ENCODE measurements around the gene USP7. TPM values are rescaled to one million over a fixed set of nuclear protein-coding genes. Genes with fewer than 3 reads are reported as not detected.
"Not testable (repeated sequence)": the region's sequence is repeated elsewhere in the genome, so short reads cannot be mapped to it uniquely, and the experiment has no call there.

The USP7 gene
- total and polyA plus RNA-seq, 4 donors, result 13.7 to 85.6 (median 37.7) TPM

DNA sequence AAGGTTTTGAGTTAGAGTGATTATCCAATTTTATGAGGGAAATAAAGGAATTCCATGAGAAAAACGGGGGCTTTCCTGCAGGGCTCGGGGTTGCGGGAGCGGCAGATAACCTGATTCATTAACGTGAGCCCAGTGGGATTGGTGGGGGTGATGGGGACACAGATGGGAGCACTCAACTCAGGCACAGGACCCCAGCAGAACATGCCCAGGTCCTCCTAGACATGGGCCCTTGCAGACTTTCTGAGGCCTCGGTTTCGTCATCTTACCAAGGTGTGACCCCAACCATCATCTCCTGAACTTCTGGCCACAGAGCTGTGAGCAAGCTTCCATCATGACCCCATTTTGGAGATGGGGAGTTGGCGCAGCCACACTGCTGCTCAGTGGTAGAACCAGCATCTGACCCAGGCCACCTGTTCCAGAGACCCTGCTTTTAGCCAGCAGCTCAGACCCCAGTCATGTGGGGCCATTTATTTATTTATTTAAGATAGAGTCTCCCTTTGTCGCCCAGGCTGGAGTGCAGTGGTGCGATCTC is 117.2 kb downstream of the USP7 start (continued):
- TF ChIP-seq, protein P1, sequence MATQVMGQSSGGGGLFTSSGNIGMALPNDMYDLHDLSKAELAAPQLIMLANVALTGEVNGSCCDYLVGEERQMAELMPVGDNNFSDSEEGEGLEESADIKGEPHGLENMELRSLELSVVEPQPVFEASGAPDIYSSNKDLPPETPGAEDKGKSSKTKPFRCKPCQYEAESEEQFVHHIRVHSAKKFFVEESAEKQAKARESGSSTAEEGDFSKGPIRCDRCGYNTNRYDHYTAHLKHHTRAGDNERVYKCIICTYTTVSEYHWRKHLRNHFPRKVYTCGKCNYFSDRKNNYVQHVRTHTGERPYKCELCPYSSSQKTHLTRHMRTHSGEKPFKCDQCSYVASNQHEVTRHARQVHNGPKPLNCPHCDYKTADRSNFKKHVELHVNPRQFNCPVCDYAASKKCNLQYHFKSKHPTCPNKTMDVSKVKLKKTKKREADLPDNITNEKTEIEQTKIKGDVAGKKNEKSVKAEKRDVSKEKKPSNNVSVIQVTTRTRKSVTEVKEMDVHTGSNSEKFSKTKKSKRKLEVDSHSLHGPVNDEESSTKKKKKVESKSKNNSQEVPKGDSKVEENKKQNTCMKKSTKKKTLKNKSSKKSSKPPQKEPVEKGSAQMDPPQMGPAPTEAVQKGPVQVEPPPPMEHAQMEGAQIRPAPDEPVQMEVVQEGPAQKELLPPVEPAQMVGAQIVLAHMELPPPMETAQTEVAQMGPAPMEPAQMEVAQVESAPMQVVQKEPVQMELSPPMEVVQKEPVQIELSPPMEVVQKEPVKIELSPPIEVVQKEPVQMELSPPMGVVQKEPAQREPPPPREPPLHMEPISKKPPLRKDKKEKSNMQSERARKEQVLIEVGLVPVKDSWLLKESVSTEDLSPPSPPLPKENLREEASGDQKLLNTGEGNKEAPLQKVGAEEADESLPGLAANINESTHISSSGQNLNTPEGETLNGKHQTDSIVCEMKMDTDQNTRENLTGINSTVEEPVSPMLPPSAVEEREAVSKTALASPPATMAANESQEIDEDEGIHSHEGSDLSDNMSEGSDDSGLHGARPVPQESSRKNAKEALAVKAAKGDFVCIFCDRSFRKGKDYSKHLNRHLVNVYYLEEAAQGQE (IDR thresholded peaks at IDR 0.05), result no peak

DNA sequence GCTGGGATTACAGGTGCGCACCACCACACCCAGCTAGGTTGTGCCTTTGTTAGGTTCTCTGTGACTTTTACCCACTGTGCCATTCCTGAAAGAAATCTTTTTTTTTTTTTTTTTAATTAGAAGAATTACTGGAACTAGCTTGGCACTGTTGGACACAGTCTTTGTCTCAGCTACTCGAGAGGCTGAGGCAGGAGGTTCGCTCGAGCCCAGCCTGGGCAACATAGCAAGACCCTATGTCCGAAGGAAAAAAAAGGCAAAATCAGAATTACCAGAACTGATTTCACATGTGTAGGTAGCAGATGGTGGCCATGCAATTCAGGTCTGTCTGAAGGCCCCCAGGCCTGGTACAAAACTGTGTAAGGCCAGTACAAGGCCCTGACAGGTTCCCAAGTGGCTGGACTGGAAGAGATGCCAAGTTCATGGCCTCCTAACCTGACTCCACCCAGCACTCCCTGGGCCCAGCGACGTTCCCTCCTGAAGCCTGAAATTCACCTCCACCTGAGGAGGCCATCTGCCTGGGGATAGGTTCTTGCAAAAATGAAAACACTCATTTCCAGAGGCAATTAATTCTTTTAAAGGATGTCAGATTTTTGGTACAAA is 117.9 kb downstream of the USP7 start:
- no peak overlapping the region for H3K4me3 ChIP-seq (ENCODE audit: low read depth in 1 of 3, low read length in 3 of 3)
- DNase-seq (ENCODE audit: low spot score), result no peak
- H3K9ac ChIP-seq (ENCODE audit: low read depth in 1 of 2, low read length in 2 of 2), result no peak overlapping the region
- peaks cover 5 to 22% (median 7%) of the 10 kb centered on the region in 4 donors for H3K36me3 ChIP-seq (ENCODE audit: control insufficient read depth in 4 of 4, insufficient read depth in 3 of 4, low read depth in 1 of 4, low read length in 3 of 4)
- H3K9me3 ChIP-seq (ENCODE audit: control insufficient read depth in 4 of 4, low read length in 3 of 4), result no peaks in the 10 kb centered on the region
- H3K27ac ChIP-seq (ENCODE audit: low read depth in 1 of 2, low read length in 2 of 2), result no peak overlapping the region
- TF ChIP-seq FOXA2 (IDR thresholded peaks at IDR 0.05) (no peak), YY1 (IDR thresholded peaks at IDR 0.05) (no peak), TAF1 (conservative IDR thresholded peaks at IDR 0.05) (no peak), HNF4A (conservative IDR thresholded peaks at IDR 0.05) (no peak), NR2F2 (IDR thresholded peaks at IDR 0.05) (no peak), RAD21 (IDR thresholded peaks at IDR 0.05) (no peak), JUND (IDR thresholded peaks at IDR 0.05) (no peak), RXRA (IDR thresholded peaks at IDR 0.05) (no peak), FOXA1 (IDR thresholded peaks at IDR 0.05) (no peak), SP1 (IDR thresholded peaks at IDR 0.05) (no peak), EGR1 (IDR thresholded peaks at IDR 0.05; ENCODE audit: low read depth in 2 of 2) (no peak), GABPA (IDR thresholded peaks at IDR 0.05 in 1 of 2, conservative IDR thresholded peaks at IDR 0.05 in 1 of 2) (no peak), HNF4G (IDR thresholded peaks at IDR 0.05) (no peak)
- TF ChIP-seq, protein P2, sequence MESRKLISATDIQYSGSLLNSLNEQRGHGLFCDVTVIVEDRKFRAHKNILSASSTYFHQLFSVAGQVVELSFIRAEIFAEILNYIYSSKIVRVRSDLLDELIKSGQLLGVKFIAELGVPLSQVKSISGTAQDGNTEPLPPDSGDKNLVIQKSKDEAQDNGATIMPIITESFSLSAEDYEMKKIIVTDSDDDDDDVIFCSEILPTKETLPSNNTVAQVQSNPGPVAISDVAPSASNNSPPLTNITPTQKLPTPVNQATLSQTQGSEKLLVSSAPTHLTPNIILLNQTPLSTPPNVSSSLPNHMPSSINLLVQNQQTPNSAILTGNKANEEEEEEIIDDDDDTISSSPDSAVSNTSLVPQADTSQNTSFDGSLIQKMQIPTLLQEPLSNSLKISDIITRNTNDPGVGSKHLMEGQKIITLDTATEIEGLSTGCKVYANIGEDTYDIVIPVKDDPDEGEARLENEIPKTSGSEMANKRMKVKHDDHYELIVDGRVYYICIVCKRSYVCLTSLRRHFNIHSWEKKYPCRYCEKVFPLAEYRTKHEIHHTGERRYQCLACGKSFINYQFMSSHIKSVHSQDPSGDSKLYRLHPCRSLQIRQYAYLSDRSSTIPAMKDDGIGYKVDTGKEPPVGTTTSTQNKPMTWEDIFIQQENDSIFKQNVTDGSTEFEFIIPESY (IDR thresholded peaks at IDR 0.05), result no peak
- TF ChIP-seq, protein P1 (IDR thresholded peaks at IDR 0.05), result no peak
- TF ChIP-seq, protein P3, sequence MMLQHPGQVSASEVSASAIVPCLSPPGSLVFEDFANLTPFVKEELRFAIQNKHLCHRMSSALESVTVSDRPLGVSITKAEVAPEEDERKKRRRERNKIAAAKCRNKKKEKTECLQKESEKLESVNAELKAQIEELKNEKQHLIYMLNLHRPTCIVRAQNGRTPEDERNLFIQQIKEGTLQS (IDR thresholded peaks at IDR 0.05), result no peak
- TF ChIP-seq, protein P4, sequence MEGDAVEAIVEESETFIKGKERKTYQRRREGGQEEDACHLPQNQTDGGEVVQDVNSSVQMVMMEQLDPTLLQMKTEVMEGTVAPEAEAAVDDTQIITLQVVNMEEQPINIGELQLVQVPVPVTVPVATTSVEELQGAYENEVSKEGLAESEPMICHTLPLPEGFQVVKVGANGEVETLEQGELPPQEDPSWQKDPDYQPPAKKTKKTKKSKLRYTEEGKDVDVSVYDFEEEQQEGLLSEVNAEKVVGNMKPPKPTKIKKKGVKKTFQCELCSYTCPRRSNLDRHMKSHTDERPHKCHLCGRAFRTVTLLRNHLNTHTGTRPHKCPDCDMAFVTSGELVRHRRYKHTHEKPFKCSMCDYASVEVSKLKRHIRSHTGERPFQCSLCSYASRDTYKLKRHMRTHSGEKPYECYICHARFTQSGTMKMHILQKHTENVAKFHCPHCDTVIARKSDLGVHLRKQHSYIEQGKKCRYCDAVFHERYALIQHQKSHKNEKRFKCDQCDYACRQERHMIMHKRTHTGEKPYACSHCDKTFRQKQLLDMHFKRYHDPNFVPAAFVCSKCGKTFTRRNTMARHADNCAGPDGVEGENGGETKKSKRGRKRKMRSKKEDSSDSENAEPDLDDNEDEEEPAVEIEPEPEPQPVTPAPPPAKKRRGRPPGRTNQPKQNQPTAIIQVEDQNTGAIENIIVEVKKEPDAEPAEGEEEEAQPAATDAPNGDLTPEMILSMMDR (IDR thresholded peaks at IDR 0.05; ENCODE audit: low read depth, low read length, missing input control), result no peak
- TF ChIP-seq, protein P5, sequence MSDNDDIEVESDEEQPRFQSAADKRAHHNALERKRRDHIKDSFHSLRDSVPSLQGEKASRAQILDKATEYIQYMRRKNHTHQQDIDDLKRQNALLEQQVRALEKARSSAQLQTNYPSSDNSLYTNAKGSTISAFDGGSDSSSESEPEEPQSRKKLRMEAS (IDR thresholded peaks at IDR 0.05), result no peak
- H3K27me3 ChIP-seq (ENCODE audit: control insufficient read depth in 4 of 4, insufficient read depth in 4 of 4, low read length in 3 of 4), result no peaks in the 10 kb centered on the region
- WGBS, result 92% methylated on average over 7 of the region's 7 CpGs
- peaks cover 11 to 16% (median 13%) of the 10 kb centered on the region in 4 donors for H3K4me1 ChIP-seq (ENCODE audit: control insufficient read depth in 4 of 4, insufficient read depth in 4 of 4, low read length in 3 of 4)

DNA sequence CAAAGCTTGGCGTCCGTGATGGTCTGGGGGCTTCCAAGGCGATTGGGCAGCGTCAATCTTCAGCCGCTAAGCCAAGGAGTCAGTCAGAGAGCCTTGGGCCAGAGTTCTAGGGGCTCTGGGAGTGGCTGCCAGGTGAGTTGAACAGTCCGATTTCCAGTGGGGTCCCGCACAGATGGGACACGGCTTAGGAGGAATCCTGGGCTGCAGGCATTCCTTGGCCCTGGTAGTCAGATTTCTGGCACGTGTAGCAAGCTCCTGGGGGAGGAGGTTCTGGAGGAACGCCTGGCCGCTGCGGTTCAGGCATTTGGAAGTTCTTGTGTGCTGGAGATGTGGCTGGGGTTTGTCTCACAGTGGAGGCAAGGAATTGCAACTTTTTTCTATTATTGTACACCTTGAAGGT is 120.4 kb downstream of the USP7 start:
- DNase-seq (ENCODE audit: low spot score), result not testable (repeated sequence)
- WGBS, result 98% methylated on average over 7 of the region's 12 CpGs

More for the DNA sequence above, 120.4 kb downstream of the USP7 start:
- not testable (repeated sequence) for H3K9me3 ChIP-seq (ENCODE audit: control insufficient read depth in 4 of 4, low read length in 3 of 4); H3K27me3 ChIP-seq (ENCODE audit: control insufficient read depth in 4 of 4, insufficient read depth in 4 of 4, low read length in 3 of 4); H3K36me3 ChIP-seq (ENCODE audit: control insufficient read depth in 4 of 4, insufficient read depth in 3 of 4, low read depth in 1 of 4, low read length in 3 of 4); H3K4me3 ChIP-seq (ENCODE audit: low read depth in 1 of 3, low read length in 3 of 3); H3K27ac ChIP-seq (ENCODE audit: low read depth in 1 of 2, low read length in 2 of 2); H3K9ac ChIP-seq (ENCODE audit: low read depth in 1 of 2, low read length in 2 of 2); H3K4me1 ChIP-seq (ENCODE audit: control insufficient read depth in 4 of 4, insufficient read depth in 4 of 4, low read length in 3 of 4)
